Stimulated activated CD8-positive, alpha-beta memory T cell treated with anti-CD3 and anti-CD28 coated beads, Interleukin-12 subunit alpha, Interleukin-12 subunit beta, amount 100 ng/mL, for 1 hour (primary cell): Measurements from ENCODE around the gene PTGFRN.
"Not testable (repeated sequence)": the region's sequence is repeated elsewhere in the genome, so short reads cannot be mapped to it uniquely, and the experiment has no call there.

ENCODE experiments used
- DNase-seq: peaks from one replicate; pipeline ENCODE4 v3.0.0-alpha.2; 2020; ENCODE audit warnings: low read depth

PTGFRN gene

GRCh38 chr1:116916533-116917445 is 7.1 kb downstream of the PTGFRN start:
- no peak for DNase-seq

GRCh38 chr1:116918714-116919357 is 9.1 kb downstream of the PTGFRN start:
- DNase-seq, result no peak

- no peak for DNase-seq
These were observed 10.1 kb downstream of the PTGFRN start for GRCh38 chr1:116919802-116920201.

GRCh38 chr1:116920211-116920610 is 10.5 kb downstream of the PTGFRN start:
- DNase-seq, result no peak

GRCh38 chr1:116921301-116921885 is 11.7 kb downstream of the PTGFRN start:
- DNase-seq, result no peak

GRCh38 chr1:116921937-116922336 is 12.2 kb downstream of the PTGFRN start:
- DNase-seq, result no peak

- DNase-seq, result no peak
These were observed 13.7 kb downstream of the PTGFRN start for GRCh38 chr1:116923421-116923820.

GRCh38 chr1:116927049-116927798 is 17.5 kb downstream of the PTGFRN start:
- DNase-seq, result no peak

GRCh38 chr1:116929961-116930592 is 20.4 kb downstream of the PTGFRN start:
- no peak for DNase-seq

GRCh38 chr1:116931016-116931918 is 21.6 kb downstream of the PTGFRN start:
- no peak for DNase-seq

GRCh38 chr1:116933606-116934515 is 24.1 kb downstream of the PTGFRN start:
- DNase-seq, result no peak

GRCh38 chr1:116934586-116935207 is 25.0 kb downstream of the PTGFRN start:
- no peak for DNase-seq

GRCh38 chr1:116938216-116938615 is 28.5 kb downstream of the PTGFRN start:
- DNase-seq, result no peak

- not testable (repeated sequence) for DNase-seq
These were observed 30.2 kb downstream of the PTGFRN start for GRCh38 chr1:116939780-116940543.

- DNase-seq, result no peak
These were observed 31.3 kb downstream of the PTGFRN start for GRCh38 chr1:116940814-116941599.

- DNase-seq, result no peak
These were observed 32.0 kb downstream of the PTGFRN start for GRCh38 chr1:116941670-116942069.

GRCh38 chr1:116942344-116942743 is 32.6 kb downstream of the PTGFRN start:
- DNase-seq, result no peak

- DNase-seq, result no peak
These were observed 33.7 kb downstream of the PTGFRN start for GRCh38 chr1:116943438-116943837.
